NCI-H2227 treated with DMSO at 0.1 percent for 48 hours (cell line): ENCODE measurements around the gene PCDH18.
A peak's percentile ranks its signal among the peaks of the same experiment; 100 is the strongest.
"Not testable (repeated sequence)": the region's sequence is repeated elsewhere in the genome, so short reads cannot be mapped to it uniquely, and the experiment has no call there.

Source experiments
- DNase-seq: peaks from one replicate; lab custom pipeline; 2025; lab: John Stamatoyannopoulos, UW

PCDH18 gene, protein sequence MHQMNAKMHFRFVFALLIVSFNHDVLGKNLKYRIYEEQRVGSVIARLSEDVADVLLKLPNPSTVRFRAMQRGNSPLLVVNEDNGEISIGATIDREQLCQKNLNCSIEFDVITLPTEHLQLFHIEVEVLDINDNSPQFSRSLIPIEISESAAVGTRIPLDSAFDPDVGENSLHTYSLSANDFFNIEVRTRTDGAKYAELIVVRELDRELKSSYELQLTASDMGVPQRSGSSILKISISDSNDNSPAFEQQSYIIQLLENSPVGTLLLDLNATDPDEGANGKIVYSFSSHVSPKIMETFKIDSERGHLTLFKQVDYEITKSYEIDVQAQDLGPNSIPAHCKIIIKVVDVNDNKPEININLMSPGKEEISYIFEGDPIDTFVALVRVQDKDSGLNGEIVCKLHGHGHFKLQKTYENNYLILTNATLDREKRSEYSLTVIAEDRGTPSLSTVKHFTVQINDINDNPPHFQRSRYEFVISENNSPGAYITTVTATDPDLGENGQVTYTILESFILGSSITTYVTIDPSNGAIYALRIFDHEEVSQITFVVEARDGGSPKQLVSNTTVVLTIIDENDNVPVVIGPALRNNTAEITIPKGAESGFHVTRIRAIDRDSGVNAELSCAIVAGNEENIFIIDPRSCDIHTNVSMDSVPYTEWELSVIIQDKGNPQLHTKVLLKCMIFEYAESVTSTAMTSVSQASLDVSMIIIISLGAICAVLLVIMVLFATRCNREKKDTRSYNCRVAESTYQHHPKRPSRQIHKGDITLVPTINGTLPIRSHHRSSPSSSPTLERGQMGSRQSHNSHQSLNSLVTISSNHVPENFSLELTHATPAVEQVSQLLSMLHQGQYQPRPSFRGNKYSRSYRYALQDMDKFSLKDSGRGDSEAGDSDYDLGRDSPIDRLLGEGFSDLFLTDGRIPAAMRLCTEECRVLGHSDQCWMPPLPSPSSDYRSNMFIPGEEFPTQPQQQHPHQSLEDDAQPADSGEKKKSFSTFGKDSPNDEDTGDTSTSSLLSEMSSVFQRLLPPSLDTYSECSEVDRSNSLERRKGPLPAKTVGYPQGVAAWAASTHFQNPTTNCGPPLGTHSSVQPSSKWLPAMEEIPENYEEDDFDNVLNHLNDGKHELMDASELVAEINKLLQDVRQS

DNA sequence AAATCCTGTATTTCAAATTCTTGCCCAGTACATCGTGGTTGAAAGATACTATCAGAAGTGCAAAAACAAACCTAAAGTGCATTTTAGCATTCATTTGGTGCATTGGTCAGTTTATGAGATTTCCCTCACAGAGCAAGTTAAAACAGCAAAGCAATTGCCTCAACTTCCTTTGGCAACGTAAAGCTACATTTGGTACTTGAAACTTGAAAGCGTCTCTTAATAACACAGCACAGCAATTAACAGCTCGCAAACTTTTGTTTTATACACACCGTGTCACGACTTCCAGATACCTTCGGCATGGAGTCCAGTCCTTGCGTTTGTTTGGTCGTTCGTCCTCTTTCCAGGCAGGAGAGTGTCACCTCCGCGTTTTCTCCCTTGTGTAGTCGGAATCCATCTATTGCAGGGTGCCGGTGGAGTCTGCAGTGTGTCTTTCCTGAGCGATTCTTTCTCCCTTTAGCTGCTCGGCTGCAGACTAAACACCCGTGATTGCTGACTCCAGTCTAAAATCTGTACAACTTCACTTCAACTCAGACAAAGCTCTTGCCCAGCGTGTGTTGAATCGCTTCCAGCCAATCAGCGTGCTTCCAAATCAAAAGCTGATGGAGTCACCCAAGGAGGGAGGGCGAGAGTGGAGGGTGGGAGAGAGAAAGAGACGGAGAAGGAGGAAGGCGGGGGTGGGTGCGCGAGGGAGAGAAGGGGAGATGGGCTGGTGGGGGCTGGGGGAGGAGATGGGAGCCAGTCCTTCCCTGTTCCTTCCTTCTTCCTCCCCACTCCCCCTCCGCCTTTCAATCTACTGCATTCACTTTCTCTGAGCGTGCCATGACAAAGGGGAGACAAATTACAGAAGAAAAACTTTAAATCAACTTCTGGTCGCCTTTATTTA lies at the start of gene PCDH18:
Gene PCDH18, minus strand, starts transcription at position 509 of the 883 bp plus-strand sequence. Its CDS starts 406 bp downstream, at position 103.
- DNase-seq: peak; percentile 43

DNA sequence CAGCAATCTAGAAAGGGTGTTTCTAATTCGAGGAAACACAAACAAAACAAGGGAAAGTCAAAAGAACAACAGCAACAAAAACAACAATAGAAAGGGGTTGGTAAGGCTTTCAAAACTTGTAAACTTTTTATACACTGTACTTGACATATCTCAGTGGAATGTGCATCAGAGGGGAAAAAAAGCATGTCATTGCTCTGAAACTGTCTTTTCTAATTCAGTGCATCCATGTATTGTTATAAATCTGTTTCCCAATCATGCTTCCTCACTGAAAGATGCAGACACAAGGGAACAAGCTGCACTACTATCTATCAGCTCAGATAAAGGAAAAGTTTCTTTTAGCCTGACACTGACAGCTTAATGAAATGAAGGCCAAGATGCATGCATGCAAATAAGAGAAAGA lies 44.2 kb upstream of the PCDH18 start:
- DNase-seq: no peak

DNA sequence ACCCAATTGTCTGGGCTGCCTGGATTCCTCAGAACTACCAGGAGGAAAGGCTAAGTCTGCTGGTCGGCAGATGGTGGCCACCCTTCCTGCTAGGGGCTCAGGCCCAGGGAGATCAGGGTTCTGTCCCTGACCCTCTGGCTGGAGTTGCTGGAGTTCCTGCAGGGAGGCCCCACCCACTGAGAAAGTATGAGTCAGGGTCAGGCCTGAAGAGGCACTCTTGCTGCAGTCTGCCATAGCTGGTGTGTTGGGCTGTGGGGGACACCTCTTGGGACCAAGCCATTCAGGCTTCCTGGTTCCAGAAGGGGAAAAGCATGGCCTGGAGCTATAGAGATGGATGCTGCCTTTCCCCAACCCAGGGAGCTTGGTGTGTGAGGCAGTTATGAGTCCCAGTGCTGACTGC lies 40.4 kb upstream of the PCDH18 start:
- no peak for DNase-seq

DNA sequence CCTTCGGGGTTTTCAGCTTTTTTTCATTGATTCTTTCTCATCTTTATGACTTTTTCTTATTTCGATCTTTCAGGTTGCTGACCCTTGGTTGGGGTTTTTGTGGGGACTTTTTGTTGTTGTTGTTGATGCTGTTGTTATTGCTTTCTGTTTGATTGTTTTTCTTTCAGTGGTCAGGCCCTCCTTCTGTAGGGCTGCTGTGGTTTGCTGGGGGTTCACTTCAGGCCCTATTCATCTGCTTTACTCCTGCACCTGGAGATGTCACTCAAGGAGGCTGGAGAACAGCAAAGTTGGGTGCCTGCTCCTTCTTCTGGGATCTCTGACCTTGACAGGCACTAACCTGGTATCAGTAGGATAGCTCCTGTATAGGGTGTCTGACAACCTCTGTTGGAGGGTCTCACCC lies 39.9 kb upstream of the PCDH18 start:
- DNase-seq: no peak

DNA sequence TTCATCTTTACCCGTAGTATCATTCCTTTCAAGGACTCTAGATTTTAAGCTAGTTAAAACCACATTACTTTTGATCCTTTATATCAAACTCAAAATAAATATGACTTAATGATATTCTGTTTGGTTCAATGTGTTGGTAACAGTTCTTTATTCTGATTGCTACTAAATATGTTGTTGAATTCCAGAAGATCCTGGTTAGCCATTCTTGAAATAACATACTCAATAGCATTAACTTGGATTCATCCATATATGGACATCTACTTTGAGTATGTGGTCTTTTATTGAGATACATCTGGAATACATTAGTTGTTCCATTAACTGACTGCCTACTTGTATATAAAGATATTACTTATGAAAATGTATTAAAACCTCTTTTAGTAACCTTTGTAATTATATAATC lies 27.5 kb upstream of the PCDH18 start:
- DNase-seq: no peak

DNA sequence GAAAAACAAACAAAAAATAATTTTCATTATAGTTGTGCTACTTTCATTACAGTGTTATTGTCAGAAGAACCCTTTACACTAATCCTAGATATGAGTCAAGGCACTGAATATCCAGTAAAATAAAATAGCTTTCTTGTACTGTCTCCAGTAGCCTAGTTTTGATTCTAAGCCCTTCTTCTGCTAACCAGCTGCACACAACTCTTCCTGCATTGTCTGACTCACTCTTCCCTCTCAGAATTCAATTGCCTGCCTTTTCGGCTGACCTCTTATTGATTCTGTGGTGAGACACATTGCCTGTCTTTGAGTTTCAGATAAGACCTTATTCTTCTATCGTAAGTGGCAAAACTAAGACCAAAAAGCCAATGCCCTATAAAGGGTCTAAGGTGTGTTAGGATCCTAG lies 26.7 kb upstream of the PCDH18 start:
- no peak for DNase-seq

DNA sequence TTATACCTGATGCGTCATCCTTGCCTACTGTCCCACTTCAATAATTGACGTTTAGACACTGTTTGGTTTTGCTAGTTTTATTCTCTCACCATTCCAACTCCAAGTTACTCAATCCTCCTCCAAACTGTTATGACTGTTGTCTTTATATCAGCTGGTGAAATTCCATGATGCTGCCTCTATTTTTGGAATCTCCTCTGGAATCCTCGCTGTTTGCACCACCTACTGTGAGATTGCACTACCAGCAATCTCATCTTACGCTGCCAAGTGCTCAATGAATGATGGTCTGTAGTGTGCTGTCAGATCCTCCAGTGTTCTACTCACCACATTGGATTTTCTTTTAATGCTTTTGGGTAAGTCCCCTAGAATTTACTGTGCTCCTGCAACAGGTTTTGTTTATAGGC lies 13.2 kb upstream of the PCDH18 start:
- DNase-seq: no peak

DNA sequence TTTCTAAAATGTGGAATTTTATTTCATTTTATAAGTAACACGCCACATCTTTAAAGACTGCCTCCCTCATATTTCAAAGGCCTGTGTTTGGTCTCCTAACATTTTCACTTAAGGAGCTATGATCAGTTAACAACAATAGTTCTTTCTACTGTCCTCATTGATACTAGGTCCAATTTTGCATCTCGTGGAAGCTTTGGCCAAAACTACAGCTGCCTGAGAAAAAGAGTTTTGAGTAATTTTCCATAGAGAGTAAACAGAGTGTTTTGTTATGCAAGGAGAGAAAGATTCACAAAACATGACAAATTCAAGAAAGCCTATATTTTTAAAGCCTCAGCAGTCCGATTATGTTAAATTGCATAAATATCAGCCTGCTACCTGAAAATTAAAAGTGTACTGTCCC lies 11.4 kb upstream of the PCDH18 start:
- DNase-seq: no peak

DNA sequence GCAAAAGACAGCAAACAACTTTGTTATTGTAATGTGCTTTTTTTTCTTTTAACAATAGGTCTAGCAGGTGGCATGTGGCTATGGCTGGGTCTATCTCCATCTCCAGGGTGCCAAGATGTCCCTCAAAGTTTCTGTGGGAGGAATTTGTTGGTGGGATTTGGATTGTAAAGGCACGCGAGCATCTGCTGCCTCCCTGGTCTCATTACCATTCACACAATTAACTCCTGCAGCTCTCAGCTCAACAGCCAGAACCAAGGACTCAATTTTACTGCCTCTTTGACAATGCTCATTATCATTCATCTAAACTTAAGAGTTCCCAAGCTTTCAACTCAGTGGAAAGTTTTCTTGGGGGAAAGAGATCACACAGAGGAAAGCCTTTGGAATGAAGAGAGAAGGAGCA lies 10.9 kb upstream of the PCDH18 start:
- DNase-seq: no peak

DNA sequence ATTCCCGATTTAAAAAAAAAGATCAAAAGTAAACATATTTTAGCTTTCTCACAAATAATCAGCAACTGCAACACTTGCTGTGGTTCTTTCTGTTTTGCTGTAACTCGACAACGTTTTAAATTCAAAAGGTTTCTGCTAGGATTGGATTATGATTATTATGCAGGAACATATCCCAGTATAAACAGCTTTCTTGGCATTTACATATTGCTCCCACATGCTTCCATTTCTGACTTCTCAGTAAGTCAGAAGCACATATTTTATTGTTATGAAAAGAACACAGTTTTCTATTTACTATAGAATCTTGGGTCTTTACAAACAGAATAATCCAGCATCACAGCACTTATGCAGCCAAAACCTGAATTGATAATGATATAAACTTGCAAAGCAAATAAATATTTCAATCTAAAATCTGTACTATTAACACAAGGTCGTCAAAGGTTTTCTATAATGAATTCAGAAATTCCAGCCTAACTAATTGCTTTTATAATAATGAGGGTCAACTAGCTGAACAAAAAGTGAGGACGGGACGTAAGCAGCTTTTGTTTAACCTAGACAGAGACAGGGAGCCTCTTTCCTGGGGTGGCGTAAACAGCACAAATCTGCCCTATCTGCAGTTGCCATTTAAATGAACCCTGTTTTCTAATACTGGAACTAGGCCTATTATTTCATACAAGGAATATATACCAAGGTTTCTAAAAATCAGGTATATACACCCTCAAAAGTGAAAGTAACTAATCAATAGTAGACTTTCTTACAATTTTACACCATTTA lies 9.8 kb upstream of the PCDH18 start:
- no peak for DNase-seq

DNA sequence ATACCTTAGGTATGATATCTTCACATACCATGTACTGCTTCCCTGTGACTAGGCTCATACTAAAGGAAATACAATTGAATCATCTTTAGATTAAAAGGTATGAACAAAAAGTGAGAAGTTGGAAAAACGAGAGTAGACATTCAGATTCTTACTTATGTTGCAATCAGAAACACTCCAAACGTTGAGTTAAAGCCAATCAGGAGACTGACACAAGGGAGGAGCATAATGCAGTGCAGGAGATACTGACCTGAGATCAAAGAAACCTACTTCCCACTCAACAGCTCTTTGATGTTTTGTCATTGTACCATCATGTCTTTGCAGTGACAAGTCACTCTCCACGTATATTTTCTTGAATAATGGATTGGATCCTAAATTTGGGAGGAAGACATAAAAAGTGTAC lies 8.9 kb upstream of the PCDH18 start:
- DNase-seq: no peak

DNA sequence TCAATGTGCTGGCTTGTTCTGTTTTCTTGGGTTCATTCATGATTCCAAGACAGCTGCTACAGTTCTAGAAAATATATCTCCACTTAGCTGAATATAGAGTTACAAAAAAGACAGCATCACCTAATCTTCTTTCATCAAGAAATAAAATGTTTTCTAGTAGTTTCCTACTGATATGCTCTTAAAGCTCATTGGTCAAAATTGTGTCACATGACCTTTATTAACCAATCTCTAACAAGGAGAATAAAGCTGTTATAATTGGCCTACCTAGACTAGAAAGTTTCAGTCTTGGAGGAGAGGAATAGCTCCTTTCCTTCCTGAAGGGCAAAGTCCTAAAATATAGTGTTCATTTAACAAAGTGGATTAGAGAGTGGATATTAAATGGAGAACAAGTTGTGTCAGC lies 8.1 kb upstream of the PCDH18 start:
- DNase-seq: no peak

DNA sequence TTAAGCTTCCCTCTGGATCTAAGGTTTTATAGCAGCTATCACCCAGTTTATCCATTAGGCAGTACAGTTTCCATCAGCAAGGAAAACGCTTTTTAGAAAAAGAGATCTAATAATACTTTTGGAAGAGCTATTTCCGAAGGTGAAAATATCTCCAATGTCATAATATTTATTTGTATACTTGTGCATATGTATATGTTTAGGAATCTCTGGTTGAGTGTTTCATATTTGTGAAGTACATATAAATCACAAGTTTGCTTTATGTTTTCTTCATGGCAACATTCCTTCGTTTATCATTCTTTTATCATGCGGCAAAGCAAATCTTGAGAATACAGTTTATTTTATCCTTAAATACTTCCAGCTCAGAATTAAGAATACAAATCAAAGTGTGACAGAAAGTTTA lies 6.2 kb upstream of the PCDH18 start:
- DNase-seq: no peak

DNA sequence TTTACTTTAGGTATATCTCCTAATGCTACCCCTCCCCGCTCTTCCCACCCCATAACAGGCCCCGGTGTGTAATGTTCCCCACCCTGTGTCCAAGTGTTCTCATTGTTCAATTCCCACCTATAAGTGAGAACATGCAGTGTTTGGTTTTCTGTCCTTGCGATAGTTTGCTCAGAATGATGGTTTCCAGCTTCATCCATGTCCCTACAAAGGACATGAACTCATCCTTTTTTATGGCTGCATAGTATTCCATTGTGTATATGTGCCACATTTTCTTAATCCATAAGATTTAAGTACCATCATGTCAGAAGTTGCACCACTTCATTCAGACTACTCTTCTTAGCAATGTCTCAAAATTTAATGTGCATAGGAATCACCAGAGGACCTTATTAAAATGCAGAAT lies 5.5 kb upstream of the PCDH18 start:
- not testable (repeated sequence) for DNase-seq

DNA sequence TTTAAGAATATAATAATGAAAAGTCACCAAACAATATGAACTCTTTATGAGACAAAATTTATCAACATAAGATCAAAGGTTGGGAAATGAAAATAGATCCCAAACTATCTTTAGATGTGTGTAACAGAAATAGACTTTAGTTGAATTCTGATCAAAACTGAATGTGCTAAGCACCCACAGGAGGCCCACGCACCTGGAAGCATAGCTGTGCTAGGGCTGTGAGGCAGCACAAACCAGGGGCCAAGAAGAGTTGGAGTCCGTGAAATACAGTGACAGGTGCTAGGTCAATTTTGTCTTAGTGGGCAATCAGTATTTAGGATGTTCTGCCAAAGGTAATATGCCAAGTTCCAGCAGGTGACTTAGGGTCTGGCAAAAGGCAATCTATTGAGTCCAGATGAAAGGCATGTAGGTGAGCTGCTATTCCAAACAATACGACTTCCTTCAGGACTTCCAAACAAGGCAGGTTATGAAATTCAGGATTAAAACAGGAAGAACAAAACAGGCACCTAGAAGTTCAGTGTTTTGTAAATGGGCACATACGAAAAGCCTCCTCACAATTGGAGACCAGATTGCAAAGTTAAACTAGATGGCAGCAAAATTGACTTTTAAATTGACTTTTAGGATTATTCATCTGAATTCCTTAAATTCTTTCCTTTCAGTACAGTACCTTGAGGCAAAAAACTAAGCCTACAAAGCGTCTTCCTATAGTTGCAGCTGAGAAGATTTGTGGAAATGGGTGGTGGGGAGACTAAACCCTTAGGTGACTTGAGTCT lies 4.7 kb upstream of the PCDH18 start:
- no peak for DNase-seq

DNA sequence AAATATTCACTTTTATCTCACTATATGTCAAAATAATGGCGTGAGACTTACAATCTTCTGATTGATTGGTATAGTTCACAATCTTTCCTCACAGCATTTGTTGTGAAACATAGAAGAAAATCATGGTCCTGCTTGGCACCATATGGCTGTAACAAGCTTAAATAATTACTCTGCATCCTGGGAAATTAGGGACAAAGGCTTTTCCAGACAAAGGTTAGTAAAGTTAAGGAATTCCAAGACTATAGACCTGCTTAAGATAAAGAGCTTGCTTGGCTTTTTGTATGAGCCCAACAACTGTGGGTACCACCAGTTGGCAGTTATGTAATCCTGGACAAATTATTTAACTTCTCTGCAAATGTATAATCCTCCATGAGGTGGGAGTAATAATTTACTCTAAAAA lies 3.4 kb upstream of the PCDH18 start:
- DNase-seq: no peak

DNA sequence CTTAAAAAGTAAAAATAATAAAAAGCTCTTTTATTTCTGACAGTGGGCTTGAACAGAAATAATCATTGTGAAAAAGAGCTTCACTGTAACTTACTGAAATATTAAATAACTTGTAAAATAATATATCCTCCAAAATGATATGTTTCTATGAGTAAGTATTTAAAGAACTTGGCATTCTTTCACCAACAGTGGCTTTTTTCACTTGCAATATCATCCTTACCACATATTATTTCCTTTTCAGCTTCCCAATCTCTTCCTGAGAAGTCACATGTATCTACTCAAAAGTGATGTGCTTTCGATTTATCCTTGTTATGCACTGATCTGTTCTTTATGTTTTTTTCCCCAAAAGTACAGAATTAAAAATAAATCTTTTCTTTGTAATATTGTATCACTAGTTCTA lies 2.2 kb upstream of the PCDH18 start:
- no peak for DNase-seq

DNA sequence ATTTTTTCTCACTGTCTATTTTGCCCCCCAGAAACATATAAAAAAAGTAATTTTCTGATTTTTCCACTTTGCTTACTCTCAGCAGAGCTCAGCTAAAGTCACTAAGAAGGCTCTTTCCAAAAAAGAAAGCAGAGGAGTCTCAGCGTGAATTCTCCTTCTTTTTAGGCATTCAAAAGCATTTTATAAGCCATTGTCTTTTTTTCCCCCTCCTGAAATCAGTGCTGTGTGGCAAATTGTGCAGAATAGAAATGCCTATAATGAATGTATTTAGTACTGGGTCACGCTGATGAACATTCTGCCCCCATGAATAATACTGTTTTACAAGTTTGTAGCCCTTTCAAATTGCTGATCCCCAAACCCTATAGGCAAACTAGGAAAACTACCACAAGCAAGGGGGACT lies 1.6 kb upstream of the PCDH18 start:
- no peak for DNase-seq

DNA sequence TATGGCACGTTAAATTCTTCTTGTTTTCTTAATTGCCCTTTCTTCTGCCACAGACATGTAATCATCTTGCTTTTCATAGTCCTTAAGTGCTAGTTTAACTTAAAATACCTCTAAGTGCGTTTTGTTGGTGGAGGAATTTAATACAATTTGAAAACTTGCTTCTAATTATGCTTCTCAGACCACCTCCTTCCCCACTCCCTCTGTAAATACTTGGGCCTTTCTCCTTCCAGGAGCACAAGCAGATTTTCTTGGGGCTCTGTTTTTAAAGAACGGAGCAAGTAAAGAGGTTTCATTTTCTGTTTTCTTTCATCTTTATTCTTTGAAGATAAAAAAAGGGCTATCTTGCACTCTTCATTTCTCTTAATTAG lies 559 bp upstream of the PCDH18 start:
- DNase-seq: peak; percentile 39
